ENCODE measurements around the gene ANKRD34A.
A peak's percentile ranks its signal among the peaks of the same experiment; 100 is the strongest.
"Not testable (repeated sequence)": the region's sequence is repeated elsewhere in the genome, so short reads cannot be mapped to it uniquely, and the experiment has no call there.

ANKRD34A gene

DNA sequence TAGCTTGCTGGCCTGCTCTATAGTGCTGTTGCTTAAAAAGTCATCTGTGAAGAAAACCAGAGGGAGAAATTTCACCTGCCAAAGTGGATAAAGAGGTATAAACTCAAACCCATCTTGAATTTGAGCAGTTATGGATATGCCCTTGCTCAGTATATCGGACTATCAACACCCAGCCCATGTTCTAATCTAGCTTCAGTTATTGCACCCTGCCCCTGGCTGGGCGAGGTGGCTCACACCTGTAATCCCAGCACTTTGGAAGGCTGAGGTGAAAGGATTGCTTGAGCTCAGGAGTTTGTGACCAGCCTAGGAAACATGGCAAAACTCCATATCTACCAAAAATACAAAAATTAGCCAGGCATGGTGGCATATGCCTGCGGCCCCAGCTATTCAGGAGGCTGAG is 19.8 kb downstream of the ANKRD34A start:
- no peak for DNase-seq (ENCODE audit: low read depth)

- no peak for DNase-seq (ENCODE audit: low read depth)
These were observed 21.5 kb downstream of the ANKRD34A start for GRCh38 chr1:145942871-145943270.

DNA sequence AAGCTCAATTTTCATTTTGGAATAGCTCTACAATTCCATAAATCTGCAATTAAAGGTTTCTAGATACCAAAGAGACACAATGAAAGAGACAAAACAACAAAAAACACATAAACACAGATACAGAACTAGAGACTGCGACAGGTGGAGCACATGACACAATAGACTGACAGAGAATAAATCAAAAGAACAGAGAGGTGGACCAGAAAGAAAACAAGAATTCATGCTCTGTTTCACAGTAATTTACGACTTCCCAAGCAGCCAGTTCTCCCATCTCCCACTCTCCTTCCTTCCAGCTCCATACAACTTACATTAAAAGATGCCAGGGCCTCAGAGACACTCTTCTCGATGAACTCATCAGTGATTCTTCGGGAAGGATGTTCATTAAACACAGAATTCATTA is 22.0 kb downstream of the ANKRD34A start:
- no peak for DNase-seq (ENCODE audit: low read depth)

DNA sequence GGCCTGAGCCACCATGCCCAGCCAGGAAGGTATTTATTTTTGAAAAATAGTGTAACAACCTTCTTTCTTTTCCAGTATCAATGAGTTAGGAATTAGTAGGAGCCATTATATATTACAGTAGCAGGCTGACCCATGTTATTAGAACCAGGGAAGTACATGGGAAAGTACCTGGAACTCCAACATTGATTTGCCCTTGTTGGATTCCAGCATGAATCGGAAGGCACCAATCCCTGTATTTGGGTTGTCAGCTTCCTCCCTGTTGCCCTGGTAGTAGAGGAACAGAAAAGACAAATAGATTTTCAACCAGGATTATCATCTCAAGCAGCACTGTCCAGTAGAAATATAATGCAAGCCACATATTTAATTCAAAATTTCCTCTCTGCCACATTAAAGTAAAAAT is 26.9 kb downstream of the ANKRD34A start:
- no peak for DNase-seq (ENCODE audit: low read depth)

DNA sequence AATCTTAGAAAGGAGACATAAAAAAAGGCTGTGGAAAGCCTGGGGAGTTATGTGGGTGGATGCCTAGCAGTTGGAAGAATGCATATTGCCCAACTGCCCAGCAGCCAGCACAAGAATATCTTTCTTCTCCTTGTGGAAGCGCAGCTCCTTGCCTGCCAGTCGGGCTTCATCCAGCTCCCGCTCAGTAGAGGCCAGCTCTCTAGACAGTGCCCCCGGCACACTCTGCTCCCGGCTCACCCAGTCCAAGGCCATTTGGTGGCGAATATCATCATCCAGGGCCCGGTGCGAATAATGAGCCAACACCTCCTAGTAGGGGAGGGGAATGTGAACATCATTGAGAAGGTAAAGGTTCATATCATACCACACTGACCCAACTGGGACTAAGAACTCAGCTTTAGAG is 28.1 kb downstream of the ANKRD34A start:
- no peak for DNase-seq (ENCODE audit: low read depth)

DNA sequence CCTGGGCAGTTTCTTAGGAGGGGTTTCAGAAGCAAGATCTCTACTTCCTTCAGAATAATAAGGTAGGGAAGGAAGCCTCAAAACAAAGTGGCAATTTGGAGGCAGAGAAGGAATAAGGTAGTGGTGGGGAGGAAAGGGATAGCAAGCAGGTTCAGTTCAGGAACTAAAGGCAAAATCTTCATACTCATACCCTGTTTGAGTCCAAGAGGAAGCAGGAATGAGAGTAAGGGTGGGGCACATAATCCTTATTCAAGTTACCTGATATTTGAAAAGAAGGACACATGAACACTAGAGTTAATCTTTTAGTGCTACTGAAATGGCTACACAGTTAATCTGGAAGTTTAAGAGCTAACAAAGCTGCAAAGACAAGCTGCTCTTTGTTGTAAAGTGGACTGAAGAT is 28.7 kb downstream of the ANKRD34A start:
- DNase-seq (ENCODE audit: low read depth): no peak

DNA sequence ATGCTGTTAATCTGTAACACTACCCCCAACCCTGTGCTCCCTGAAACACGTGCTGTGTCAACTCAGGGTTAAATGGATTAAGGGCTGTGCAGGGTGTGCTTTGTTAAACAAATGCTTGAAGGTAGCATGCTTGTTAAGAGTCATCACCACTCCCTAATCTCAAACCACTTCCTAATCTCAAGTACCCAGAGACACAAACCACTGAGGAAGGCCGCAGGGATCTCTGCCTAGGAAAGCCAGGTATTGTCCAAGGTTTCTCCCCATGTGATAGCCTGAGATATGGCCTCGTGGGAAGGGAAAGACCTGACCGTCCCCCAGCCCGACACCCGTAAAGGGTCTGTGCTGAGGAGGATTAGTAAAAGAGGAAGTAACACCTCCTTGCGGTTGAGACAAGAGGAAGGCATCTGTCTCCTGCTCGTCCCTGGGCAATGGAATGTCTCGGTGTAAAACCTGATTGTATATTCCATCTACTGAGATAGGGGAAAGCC is 31.8 kb downstream of the ANKRD34A start:
- not testable (repeated sequence) for DNase-seq (ENCODE audit: low read depth)

- DNase-seq (ENCODE audit: low read depth): no peak
These were observed 36.3 kb downstream of the ANKRD34A start for GRCh38 chr1:145927916-145928643.

GRCh38 chr1:145927063-145927886 is 37.1 kb downstream of the ANKRD34A start, which contains the start of gene RBM8A:
Gene RBM8A (minus strand): TSS chr1:145927484. CDS start chr1:145927426, 58 bp downstream.
- DNase-seq (ENCODE audit: low read depth): peak; percentile 83

GRCh38 chr1:145926686-145927062 is 37.7 kb downstream of the ANKRD34A start:
- peak; percentile 42 for DNase-seq (ENCODE audit: low read depth)

DNA sequence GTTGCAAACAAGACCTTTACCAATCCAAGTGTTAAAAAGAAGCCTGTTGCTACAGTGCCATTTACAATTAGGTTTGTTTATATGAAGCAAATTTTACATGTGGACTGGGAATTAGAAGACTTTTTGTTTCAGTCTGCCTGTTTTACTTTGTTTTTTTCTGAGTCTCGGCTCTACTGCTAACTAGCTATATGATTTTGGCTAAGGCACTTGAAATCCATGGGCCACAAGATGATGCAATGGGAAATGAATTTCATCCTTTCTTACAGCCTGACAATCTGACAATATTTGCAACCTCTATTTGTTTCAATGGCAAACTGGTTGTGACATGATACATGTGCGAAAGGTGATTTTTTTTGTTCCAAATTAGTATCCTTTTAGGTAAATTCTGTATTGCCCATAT is 42.1 kb downstream of the ANKRD34A start:
- DNase-seq (ENCODE audit: low read depth): no peak

GRCh38 chr1:145920297-145920696 is 44.1 kb downstream of the ANKRD34A start:
- DNase-seq (ENCODE audit: low read depth): not testable (repeated sequence)

DNA sequence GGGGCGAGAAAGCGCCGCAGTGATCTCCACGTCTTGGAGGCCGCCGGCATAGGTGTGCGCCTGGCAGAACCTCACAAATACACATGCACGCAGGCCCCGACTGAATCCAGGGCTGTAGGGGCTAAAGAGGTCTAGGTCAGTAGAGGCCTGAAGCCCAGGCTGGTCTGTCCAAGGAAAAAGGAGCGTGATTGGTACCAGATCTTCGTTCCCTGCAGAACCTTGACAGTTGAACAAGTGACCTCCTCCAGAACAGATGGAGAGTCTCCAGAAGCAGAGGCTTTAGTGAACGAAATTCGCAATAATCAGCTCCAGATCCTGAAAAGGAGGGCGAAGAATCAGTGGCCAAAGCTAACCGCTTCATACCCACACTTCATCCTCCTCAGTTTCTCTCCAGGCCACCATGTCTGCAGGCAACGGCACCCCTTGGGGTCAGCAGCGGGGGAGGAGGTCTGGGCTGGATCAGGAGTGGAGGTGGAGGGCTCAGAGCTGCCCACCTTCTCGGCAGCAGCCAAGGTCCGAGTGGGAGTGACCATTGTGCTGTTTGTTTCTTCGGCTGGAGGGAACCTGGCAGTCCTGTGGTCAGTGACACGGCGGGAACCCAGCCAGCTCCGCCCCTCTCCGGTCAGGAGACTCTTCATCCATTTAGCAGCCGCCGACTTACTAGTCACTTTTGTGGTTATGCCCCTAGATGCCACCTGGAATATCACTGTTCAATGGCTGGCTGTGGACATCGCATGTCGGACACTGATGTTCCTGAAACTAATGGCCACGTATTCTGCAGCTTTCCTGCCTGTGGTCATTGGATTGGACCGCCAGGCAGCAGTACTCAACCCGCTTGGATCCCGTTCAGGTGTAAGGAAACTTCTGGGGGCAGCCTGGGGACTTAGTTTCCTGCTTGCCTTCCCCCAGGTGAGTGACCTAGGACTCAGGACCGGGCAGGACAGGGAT is 45.1 kb downstream of the ANKRD34A start:
- DNase-seq (ENCODE audit: low read depth): no peak

- peak; percentile 89 for DNase-seq (ENCODE audit: low read depth)
These were observed 46.0 kb downstream of the ANKRD34A start, which contains the start of gene PEX11B for GRCh38 chr1:145918144-145918991. Gene PEX11B (minus strand): TSS chr1:145918717. CDS start chr1:145918688, 29 bp downstream.

DNA sequence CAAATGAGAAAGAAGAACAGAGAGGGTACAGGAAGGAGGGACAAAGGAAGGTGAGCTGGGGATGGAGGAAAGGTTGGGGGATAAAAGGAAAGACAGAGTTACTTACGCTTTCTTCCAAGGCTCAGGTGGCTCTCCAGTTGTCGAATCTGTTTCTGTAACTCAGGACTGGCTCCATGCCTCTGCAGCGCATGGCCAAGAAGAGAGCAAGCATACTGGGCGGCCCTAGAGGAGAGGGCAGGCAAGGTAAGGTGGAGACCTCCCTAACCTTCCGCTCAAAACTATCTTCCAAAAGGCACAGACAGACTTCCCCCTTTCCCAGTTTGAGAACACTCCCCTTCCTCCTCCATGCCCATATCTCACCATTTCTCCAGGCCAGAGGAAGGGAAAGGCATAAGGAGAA is 46.8 kb downstream of the ANKRD34A start:
- DNase-seq (ENCODE audit: low read depth): no peak

GRCh38 chr1:145916745-145917144 is 47.6 kb downstream of the ANKRD34A start:
- DNase-seq (ENCODE audit: low read depth): no peak

GRCh38 chr1:145912128-145912641 is 52.2 kb downstream of the ANKRD34A start:
- DNase-seq (ENCODE audit: low read depth): no peak
